H1 (cell line): ENCODE measurements around the gene RNU2-1. TPM values are rescaled to one million over a fixed set of nuclear protein-coding genes. Genes with fewer than 3 reads are reported as not detected.

ENCODE experiments used
- CTCF ChIA-PET: fragments of 300-600 bp; sonication (Branson Sonifier 250); formaldehyde crosslinking; loops from one replicate; lab custom pipeline; 2021; ENCODE audit not compliant: partially characterized antibody; lab: Charles Lee
- POLR2A ChIA-PET: fragments of 300-600 bp; sonication (Branson Sonifier 250); formaldehyde crosslinking; loops from one replicate; lab custom pipeline; 2021; ENCODE audit warnings: inconsistent platforms; ENCODE audit not compliant: partially characterized antibody; lab: Charles Lee
- DNase-seq, 2 experiments: peaks; one replicate each; pipeline versions ENCODE4 v3.0.0 to v3.0.0-alpha.2; 2010 to 2022; ENCODE audit warnings: low spot score in 2 of 2, low read depth in 1 of 2, mixed read lengths in 1 of 2
- FAIRE-seq: peaks from 2 replicates; lab custom pipeline; 2011; peaks lifted over from hg19 to GRCh38; lab: Jason Lieb, UNC
- H2AFZ ChIP-seq: 2 replicates; pipeline ENCODE4 v1.8.1; 2012; ENCODE audit warnings: low read length, inconsistent platforms
- H2AK5ac ChIP-seq: 2 replicates; pipeline ENCODE4 v1.6.1; 2013; ENCODE audit warnings: low read depth, low read length
- H2BK120ac ChIP-seq: replicated peaks from 2 replicates; pipeline ENCODE3; 2013; ENCODE audit warnings: low read depth, low read length, inconsistent platforms
- H2BK12ac ChIP-seq: 2 replicates; pipeline ENCODE4 v1.6.1; 2013; ENCODE audit warnings: low read depth, low read length
- H2BK15ac ChIP-seq: 2 replicates; pipeline ENCODE4 v1.6.1; 2013; ENCODE audit warnings: low read length
- H2BK20ac ChIP-seq: 2 replicates; pipeline ENCODE4 v1.6.1; 2013; ENCODE audit warnings: low read length
- H2BK5ac ChIP-seq: 2 replicates; pipeline ENCODE4 v1.6.1; 2013; ENCODE audit warnings: low read depth, low read length
- H3K14ac ChIP-seq: 2 replicates; pipeline ENCODE4 v1.6.1; 2013; ENCODE audit warnings: inconsistent platforms; ENCODE audit not compliant: insufficient read length
- H3K18ac ChIP-seq: 2 replicates; pipeline ENCODE4 v1.6.1; 2013; ENCODE audit warnings: low read length; ENCODE audit errors: extremely low read depth
- H3K23ac ChIP-seq: 2 replicates; pipeline ENCODE4 v1.6.1; 2013; ENCODE audit warnings: inconsistent platforms; ENCODE audit not compliant: insufficient read length
- H3K23me2 ChIP-seq: 2 replicates; pipeline ENCODE4 v1.6.1; 2013; ENCODE audit warnings: low read depth, low read length
- H3K27ac ChIP-seq: 2 replicates; pipeline ENCODE4 v1.6.1; 2011; ENCODE audit warnings: low read depth, low read length, inconsistent platforms
- H3K27me3 ChIP-seq, 4 experiments: replicated peaks in 1 of 4; 1 replicate in 1 of 4; 2 replicates in 3 of 4; pipeline versions ENCODE4 v1.6.1 to v1.8.1; 2011 to 2013; ENCODE audit warnings: low read length in 3 of 4, mild to moderate bottlenecking in 3 of 4, inconsistent platforms in 2 of 4, mixed read lengths in 2 of 4, moderate library complexity in 1 of 4; ENCODE audit not compliant: control insufficient read depth in 3 of 4, insufficient read depth in 3 of 4; ENCODE audit errors: extremely low read depth in 1 of 4
- H3K36me3 ChIP-seq, 4 experiments: 2 replicates each; pipeline versions ENCODE4 v1.6.1 to v1.8.1; 2011 to 2013; ENCODE audit warnings: mild to moderate bottlenecking in 4 of 4, low read length in 3 of 4, moderate library complexity in 2 of 4, control low read depth in 1 of 4, inconsistent platforms in 1 of 4; ENCODE audit not compliant: insufficient read depth in 4 of 4, control insufficient read depth in 2 of 4
- H3K4ac ChIP-seq: replicated peaks from 2 replicates; pipeline ENCODE3; 2013; ENCODE audit warnings: low read length, low read depth, mixed read lengths, inconsistent platforms; ENCODE audit not compliant: insufficient read length
- H3K4me1 ChIP-seq, 4 experiments: replicated peaks in 1 of 4; 1 replicate in 1 of 4; 2 replicates in 3 of 4; pipeline versions ENCODE4 v1.6.1 to v1.8.1; 2011 to 2013; ENCODE audit warnings: low read length in 3 of 4, inconsistent platforms in 2 of 4, mixed read lengths in 1 of 4; ENCODE audit not compliant: insufficient read depth in 4 of 4, control insufficient read depth in 3 of 4
- H3K4me2 ChIP-seq, 2 experiments: 2 replicates each; pipeline versions ENCODE4 v1.6.1 to v1.8.1; 2011 to 2013; ENCODE audit warnings: low read depth in 2 of 2, low read length in 2 of 2, control low read depth in 1 of 2, inconsistent platforms in 1 of 2, mild to moderate bottlenecking in 1 of 2; ENCODE audit not compliant: insufficient read depth in 1 of 2
- H3K4me3 ChIP-seq, 4 experiments: fragments of 200-600, 300-600 bp in 1 of 4; sonication (generic), shearing (Covaris generic), sonication (Bioruptor Twin) in 1 of 4; 2 replicates each; pipeline versions ENCODE4 v1.5.1 to v1.8.1; 2011 to 2016; ENCODE audit warnings: low read length in 4 of 4, low read depth in 3 of 4, control low read depth in 2 of 4, inconsistent platforms in 2 of 4, mild to moderate bottlenecking in 2 of 4, mixed read lengths in 1 of 4, moderate library complexity in 1 of 4; ENCODE audit not compliant: insufficient read depth in 2 of 4; ENCODE audit errors: extremely low read depth in 1 of 4
- H3K56ac ChIP-seq: replicated peaks from 2 replicates; pipeline ENCODE3; 2013; ENCODE audit warnings: low read depth, mild to moderate bottlenecking, mixed read lengths, low read length, inconsistent platforms; ENCODE audit not compliant: insufficient read length
- H3K79me1 ChIP-seq: 2 replicates; pipeline ENCODE4 v1.6.1; 2013; ENCODE audit warnings: low read depth, low read length, control low read depth
- H3K79me2 ChIP-seq, 2 experiments: 2 replicates each; pipeline versions ENCODE4 v1.6.1 to v1.8.1; 2012 to 2013; ENCODE audit warnings: low read length in 2 of 2, mild to moderate bottlenecking in 2 of 2, inconsistent platforms in 1 of 2; ENCODE audit not compliant: insufficient read depth in 2 of 2, control insufficient read depth in 1 of 2
- H3K9ac ChIP-seq, 4 experiments: replicated peaks in 1 of 4; 1 replicate in 1 of 4; 2 replicates in 3 of 4; pipeline versions ENCODE4 v1.6.1 to v1.8.1; 2011 to 2013; ENCODE audit warnings: low read depth in 3 of 4, low read length in 3 of 4, control low read depth in 2 of 4, mild to moderate bottlenecking in 2 of 4, moderate library complexity in 2 of 4, inconsistent platforms in 1 of 4; ENCODE audit errors: extremely low read depth in 1 of 4
- H3K9me3 ChIP-seq, 2 experiments: 2 replicates each; pipeline versions ENCODE4 v1.6.1 to v1.8.1; 2012 to 2013; ENCODE audit warnings: mild to moderate bottlenecking in 2 of 2, moderate library complexity in 2 of 2, control low read depth in 1 of 2, inconsistent platforms in 1 of 2, low read depth in 1 of 2, low read length in 1 of 2, mixed read lengths in 1 of 2; ENCODE audit not compliant: insufficient read depth in 2 of 2
- H4K20me1 ChIP-seq, 2 experiments: replicated peaks in 1 of 2; 2 replicates each; pipeline versions ENCODE3 to v1.8.1; 2011 to 2013; ENCODE audit warnings: inconsistent platforms in 2 of 2, low read length in 2 of 2, mild to moderate bottlenecking in 1 of 2; ENCODE audit not compliant: insufficient read depth in 2 of 2, control insufficient read depth in 1 of 2
- H4K5ac ChIP-seq: 2 replicates; pipeline ENCODE4 v1.6.1; 2013; ENCODE audit warnings: low read length, low read depth, mixed read lengths, inconsistent platforms; ENCODE audit not compliant: insufficient read length
- H4K8ac ChIP-seq: 2 replicates; pipeline ENCODE4 v1.8.0; 2013; ENCODE audit warnings: mild to moderate bottlenecking, moderate library complexity, low read length, inconsistent platforms; ENCODE audit not compliant: insufficient read depth; ENCODE audit errors: extremely low read depth
- H4K91ac ChIP-seq: replicated peaks from 2 replicates; pipeline ENCODE3; 2013; ENCODE audit warnings: low read length, mixed read lengths, inconsistent platforms; ENCODE audit not compliant: insufficient read length
- CBX8 ChIP-seq: fragments of 300-800, 300-1000 bp; sonication (generic); IDR thresholded peaks from 2 replicates; pipeline ENCODE4 v1.7.1; 2016; ENCODE audit warnings: low read depth, low read length, borderline replicate concordance
- CREB1 ChIP-seq: IDR thresholded peaks from 2 replicates; pipeline ENCODE4 v1.6.1; 2012; ENCODE audit warnings: inconsistent platforms
- EGR1 ChIP-seq: IDR thresholded peaks from 2 replicates; pipeline ENCODE4 v1.6.1; 2011; ENCODE audit warnings: low read depth, low read length, borderline replicate concordance
- GABPA ChIP-seq: IDR thresholded peaks from 2 replicates; pipeline ENCODE4 v1.6.1; 2011; ENCODE audit warnings: mild to moderate bottlenecking, low read length, moderate library complexity, borderline replicate concordance; ENCODE audit not compliant: insufficient read depth
- HDAC2 ChIP-seq, 2 experiments: fragments of 300-600 bp in 1 of 2; sonication (generic) in 1 of 2; IDR thresholded peaks; 2 replicates each; pipeline ENCODE4 v1.6.1; 2011 to 2012; ENCODE audit warnings: low read depth in 2 of 2, low read length in 2 of 2, mild to moderate bottlenecking in 2 of 2, moderate library complexity in 2 of 2, borderline replicate concordance in 1 of 2, inconsistent platforms in 1 of 2
- JUN ChIP-seq: IDR thresholded peaks from 2 replicates; pipeline ENCODE4 v1.6.1; 2011; ENCODE audit warnings: low read depth, mild to moderate bottlenecking, improper control_type of control experiment, low read length
- MAFK ChIP-seq: IDR thresholded peaks from 2 replicates; pipeline ENCODE4 v1.6.1; 2012; ENCODE audit warnings: low read depth, mild to moderate bottlenecking, improper control_type of control experiment, low read length
- POLR2A ChIP-seq, 2 experiments: IDR thresholded peaks; 1 replicate in 1 of 2; 2 replicates in 1 of 2; pipeline ENCODE4 v1.6.1; 2011; ENCODE audit warnings: low read depth in 2 of 2, low read length in 2 of 2, mild to moderate bottlenecking in 2 of 2; ENCODE audit errors: control extremely low read depth in 1 of 2
- RAD21 ChIP-seq, 2 experiments: IDR thresholded peaks in 1 of 2; conservative IDR thresholded peaks in 1 of 2; 2 replicates each; pipeline ENCODE4 v1.6.1; 2011; ENCODE audit warnings: low read depth in 2 of 2, low read length in 2 of 2, improper control_type of control experiment in 1 of 2, inconsistent platforms in 1 of 2, mild to moderate bottlenecking in 1 of 2, moderate library complexity in 1 of 2
- SIN3A ChIP-seq, 2 experiments: IDR thresholded peaks in 1 of 2; conservative IDR thresholded peaks in 1 of 2; 2 replicates each; pipeline ENCODE4 v1.6.1; 2011 to 2012; ENCODE audit warnings: low read length in 2 of 2, improper control_type of control experiment in 1 of 2, low read depth in 1 of 2, mild to moderate bottlenecking in 1 of 2
- SIRT6 ChIP-seq: IDR thresholded peaks from one replicate; pipeline ENCODE4 v1.7.1; 2012; ENCODE audit warnings: low read length, inconsistent platforms
- SRF ChIP-seq: IDR thresholded peaks from 2 replicates; pipeline ENCODE4 v1.6.1; 2011; ENCODE audit warnings: mild to moderate bottlenecking, low read depth, low read length, moderate library complexity
- WGBS, 2 experiments: shearing (Covaris generic) in 1 of 2; methylation state at CpG; one replicate each; pipeline versions ENCODE4 v1.1.6 to v1.1.7; 2013 to 2015; ENCODE audit warnings: low lambda C conversion rate in 2 of 2, mixed read lengths in 2 of 2, inconsistent platforms in 1 of 2, low coverage in 1 of 2, missing lambda C conversion rate in 1 of 2; ENCODE audit not compliant: insufficient replicate concordance in 2 of 2, insufficient coverage in 1 of 2, insufficient read length in 1 of 2; ENCODE audit errors: extremely low coverage in 1 of 2, missing lambda C conversion rate in 1 of 2; 5-methylcytosine and 5-hydroxymethylcytosine counted together
- polyA plus RNA-seq, 7 experiments: library from polyadenylated mRNA; depleted of rRNA in 3 of 7; stranded (reverse) in 5 of 7; unstranded in 2 of 7; fragments of >200 nt in 5 of 7; fragments of 200-250 nt in 2 of 7; gene quantifications; 1 replicate in 5 of 7; 2 replicates in 1 of 7; 4 replicates in 1 of 7; pipeline versions ENCODE4 v1.2.1 to v1.2.3, GENCODE V29; 2011 to 2013; ENCODE audit warnings: missing spikeins in 2 of 7, mixed read lengths in 2 of 7
- total RNA-seq: library from RNA; stranded (reverse); fragmentation: NEBNext Ultra II Directional; extraction: Animal tissue kit (Norgen Biotek cat#: 25700); gene quantifications from 2 replicates; pipeline ENCODE4 v1.2.1, GENCODE V29; 2021

The RNU2-1 gene
- total and polyA plus RNA-seq, 2 of the 8 experiments (the other 6 are each of a cell fraction or from before 2014, with no cell fraction given): 2,508 TPM; not detected in 1

DNA sequence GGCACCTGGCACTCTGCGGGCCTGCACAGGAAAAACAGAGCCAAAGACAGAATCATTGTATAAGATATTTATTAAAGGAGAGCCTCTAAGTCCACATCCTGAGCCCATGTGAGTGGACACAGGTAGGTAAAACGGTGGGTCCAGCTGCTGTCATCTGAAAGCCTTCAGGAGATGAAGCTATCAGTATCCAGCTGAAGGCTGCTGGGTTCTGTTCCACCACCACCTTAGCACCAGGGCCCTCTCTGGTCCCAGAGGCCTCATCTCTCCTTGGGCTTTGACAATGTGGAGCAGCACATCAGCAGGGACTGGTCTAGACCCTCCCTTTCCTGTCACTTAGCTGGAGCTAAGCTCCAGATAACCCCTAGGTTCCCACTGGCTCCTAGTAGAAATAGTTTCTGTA is 14.8 kb downstream of the RNU2-1 start:
- no peaks in the 10 kb centered on the region for H3K27me3 ChIP-seq
- no peak overlapping the region for H3K14ac ChIP-seq
- no peak for DNase-seq
- no peaks in the 10 kb centered on the region; a peak in 1 of 4 replicates for H3K9me3 ChIP-seq
- H3K9ac ChIP-seq: no peak overlapping the region
- H3K18ac ChIP-seq: no peak overlapping the region
- H2BK12ac ChIP-seq: no peak overlapping the region
- no peaks in the 10 kb centered on the region; the same call in 1 of the 2 replicates for H3K23me2 ChIP-seq
- H3K4me3 ChIP-seq: no peak overlapping the region
- no peak overlapping the region for H2BK15ac ChIP-seq
- H4K8ac ChIP-seq: no peak overlapping the region
- no peak overlapping the region for H2BK5ac ChIP-seq
- H4K20me1 ChIP-seq: no peaks in the 10 kb centered on the region
- no peak overlapping the region for H3K4me2 ChIP-seq
- POLR2A ChIA-PET: interaction anchor here (10.3 kb wide), 1 partner anchor 98 kb away, joined by 123 read pairs; no protein-coding TSS in a partner anchor
- H2BK120ac ChIP-seq: no peak overlapping the region
- peaks cover 0 to 2% (median 0%) of the 10 kb centered on the region in 4 experiments; a peak in 1 of 8 replicates for H3K36me3 ChIP-seq
- no peak overlapping the region for H3K4ac ChIP-seq
- H2AK5ac ChIP-seq: no peak overlapping the region
- no peak overlapping the region for H3K56ac ChIP-seq
- H2AFZ ChIP-seq: no peak overlapping the region
- 83% methylated on average over 2 of the region's 2 CpGs; no CpG with 5 or more reads in 1 of the 2 experiments for WGBS, 2 experiments
- no peak overlapping the region for H3K27ac ChIP-seq
- FAIRE-seq: no peak
- H3K79me1 ChIP-seq: no peaks in the 10 kb centered on the region
- H2BK20ac ChIP-seq: no peak overlapping the region
- H4K91ac ChIP-seq: no peak overlapping the region
- H3K79me2 ChIP-seq: no peaks in the 10 kb centered on the region
- H4K5ac ChIP-seq: no peak overlapping the region
- H3K23ac ChIP-seq: no peak overlapping the region
- no peaks in the 10 kb centered on the region for H3K4me1 ChIP-seq
- CTCF ChIA-PET: interaction anchor here (0.6 to 1.2 kb wide), 4 partner anchors 12 to 409 kb away, joined by 3 read pairs; no protein-coding TSS in a partner anchor
- TF ChIP-seq EGR1: no peak
- TF ChIP-seq JUN: no peak
- TF ChIP-seq CREB1: no peak
- TF ChIP-seq SRF: no peak
- no peak for TF ChIP-seq GABPA
- no peak for TF ChIP-seq SIN3A (conservative IDR thresholded peaks at IDR 0.05 in 1 of 2, IDR thresholded peaks at IDR 0.05 in 1 of 2; ENCODE audit: low read depth in 1 of 2, low read length in 2 of 2)
- TF ChIP-seq MAFK: no peak
- no peak for TF ChIP-seq CBX8
- no peak for TF ChIP-seq POLR2A (IDR thresholded peaks at IDR 0.05; ENCODE audit: control extremely low read depth in 1 of 2, low read depth in 2 of 2, low read length in 2 of 2)
- no peak for TF ChIP-seq RAD21 (IDR thresholded peaks at IDR 0.05 in 1 of 2, conservative IDR thresholded peaks at IDR 0.05 in 1 of 2; ENCODE audit: low read depth in 2 of 2, low read length in 2 of 2)
- no peak for TF ChIP-seq SIRT6
- TF ChIP-seq HDAC2 (IDR thresholded peaks at IDR 0.05; ENCODE audit: borderline replicate concordance in 1 of 2, low read depth in 2 of 2, low read length in 2 of 2): no peak
